HG02970 (cell line): Measurements from ENCODE around the gene FBLN1.
"Not testable (repeated sequence)": the region's sequence is repeated elsewhere in the genome, so short reads cannot be mapped to it uniquely, and the experiment has no call there.

Experiments
- ATAC-seq: cut with Tn5 transposase; IDR thresholded peaks from one replicate; pipeline ENCODE4 v1.9.1; 2021; ENCODE audit warnings: mild to moderate bottlenecking, moderate library complexity, moderate number of reproducible peaks; ENCODE audit not compliant: unreplicated experiment, low FRiP score

Gene FBLN1

GRCh38 chr22:45526768-45527360 lies 24.2 kb downstream of the FBLN1 start:
- no peak for ATAC-seq

- ATAC-seq: no peak
Observed at GRCh38 chr22:45527456-45527855, 24.8 kb downstream of the FBLN1 start.

GRCh38 chr22:45528046-45528445 lies 25.4 kb downstream of the FBLN1 start:
- ATAC-seq: no peak

- no peak for ATAC-seq
Observed at GRCh38 chr22:45529105-45529504, 26.4 kb downstream of the FBLN1 start.

- ATAC-seq: no peak
Observed at GRCh38 chr22:45529971-45530575, 27.4 kb downstream of the FBLN1 start.

GRCh38 chr22:45531441-45532234 lies 29.0 kb downstream of the FBLN1 start:
- ATAC-seq: no peak

GRCh38 chr22:45532235-45532631 lies 29.6 kb downstream of the FBLN1 start:
- no peak for ATAC-seq

GRCh38 chr22:45533703-45534102 lies 31.0 kb downstream of the FBLN1 start:
- ATAC-seq: no peak

GRCh38 chr22:45534339-45535192 lies 31.9 kb downstream of the FBLN1 start:
- no peak for ATAC-seq

GRCh38 chr22:45535290-45535689 lies 32.6 kb downstream of the FBLN1 start:
- ATAC-seq: no peak

- ATAC-seq: not testable (repeated sequence)
Observed at GRCh38 chr22:45535835-45536234, 33.2 kb downstream of the FBLN1 start.

GRCh38 chr22:45537734-45538181 lies 35.1 kb downstream of the FBLN1 start:
- ATAC-seq: no peak

- ATAC-seq: no peak
Observed at GRCh38 chr22:45538281-45538680, 35.6 kb downstream of the FBLN1 start.

- ATAC-seq: no peak
Observed at GRCh38 chr22:45540122-45540521, 37.4 kb downstream of the FBLN1 start.

GRCh38 chr22:45541382-45541979 lies 38.8 kb downstream of the FBLN1 start:
- ATAC-seq: no peak

GRCh38 chr22:45542001-45542520 lies 39.4 kb downstream of the FBLN1 start:
- ATAC-seq: no peak

GRCh38 chr22:45542736-45543135 lies 40.1 kb downstream of the FBLN1 start:
- ATAC-seq: not testable (repeated sequence)

- no peak for ATAC-seq
Observed at GRCh38 chr22:45543243-45543642, 40.6 kb downstream of the FBLN1 start.

GRCh38 chr22:45544588-45545170 lies 42.0 kb downstream of the FBLN1 start:
- ATAC-seq: no peak
